Non-pigmented ciliary epithelial cell (primary cell): ENCODE data around the gene ING1.
"Not testable (repeated sequence)": the region's sequence is repeated elsewhere in the genome, so short reads cannot be mapped to it uniquely, and the experiment has no call there.

Experiments
- DNase-seq: peaks from one replicate; pipeline ENCODE4 v3.0.0-alpha.2; 2010; ENCODE audit warnings: low read depth

ING1 gene

DNA sequence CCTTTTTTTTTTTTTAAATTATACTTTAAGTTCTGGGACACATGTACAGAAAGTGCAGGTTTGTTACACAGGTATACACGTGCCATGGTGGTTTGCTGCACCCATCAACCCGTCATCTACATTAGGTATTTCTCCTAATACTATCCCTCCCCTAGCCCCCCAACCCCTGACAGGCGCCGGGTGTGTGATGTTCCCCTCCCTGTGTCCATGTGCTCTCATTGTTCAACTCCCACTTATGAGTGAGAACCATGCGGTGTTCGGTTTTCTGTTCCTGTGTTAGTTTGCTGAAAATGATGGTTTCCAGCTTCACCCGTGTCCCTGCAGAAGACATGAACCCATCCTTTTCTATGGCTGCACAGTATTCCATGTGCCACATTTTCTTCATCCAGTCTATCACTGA is 17.7 kb upstream of the ING1 start:
- not testable (repeated sequence) for DNase-seq

DNA sequence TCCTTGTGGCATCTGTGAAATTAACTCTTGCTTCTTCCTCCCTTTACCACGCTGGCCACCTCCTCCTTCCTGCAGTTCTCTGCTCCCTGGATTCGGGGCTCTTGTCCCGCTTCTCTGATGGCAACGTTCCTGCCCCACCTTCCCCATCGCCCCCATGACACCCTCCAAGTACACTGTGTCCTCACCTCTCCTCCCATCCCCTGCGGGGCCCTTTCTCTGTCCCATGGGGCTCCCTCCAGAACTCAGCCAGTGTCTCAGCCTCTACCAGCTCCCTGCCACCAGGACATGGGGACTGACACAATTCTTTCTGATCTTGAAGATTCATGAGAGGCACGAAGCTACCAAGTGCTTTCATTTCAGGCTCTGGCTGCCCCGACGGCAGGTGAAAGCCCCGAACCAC is 16.7 kb upstream of the ING1 start:
- no peak for DNase-seq

DNA sequence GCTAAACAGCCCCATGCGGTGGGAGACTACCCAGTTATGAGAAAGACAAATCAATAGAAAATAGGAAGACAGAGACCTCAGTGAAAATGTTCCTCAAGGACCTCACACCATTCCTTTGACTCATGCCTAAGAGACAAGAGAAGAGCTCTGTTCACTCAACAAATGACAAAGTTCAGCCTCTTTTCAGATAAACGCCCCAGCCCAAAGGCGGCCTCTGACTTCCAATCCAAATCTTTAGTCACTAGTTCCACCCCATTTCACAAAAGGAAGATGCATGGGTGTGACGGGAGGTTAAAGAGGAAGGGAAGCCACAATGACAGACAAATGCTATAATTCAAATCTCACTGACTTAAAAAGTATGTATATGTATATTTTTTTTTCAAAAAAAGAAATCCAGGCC is 15.7 kb upstream of the ING1 start:
- no peak for DNase-seq

DNA sequence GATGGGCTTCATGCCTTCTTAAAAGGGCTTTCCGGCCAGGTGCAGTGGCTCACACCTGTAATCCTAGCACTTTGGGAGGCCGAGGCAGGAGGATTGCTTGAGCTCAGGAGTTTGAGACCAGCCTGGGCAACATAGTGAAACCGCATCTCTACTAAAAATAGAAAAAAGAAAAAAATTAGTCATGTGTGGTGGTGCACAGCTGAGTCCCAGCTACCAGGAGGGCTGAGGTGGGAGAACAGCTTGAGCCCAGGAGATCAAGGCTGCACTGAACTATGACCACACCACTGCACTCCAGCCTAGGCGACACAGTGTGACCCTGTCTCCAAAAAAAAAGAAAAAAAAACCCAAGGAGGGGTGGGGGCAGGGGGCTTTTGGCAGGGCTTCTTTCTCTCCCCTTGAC is 14.8 kb upstream of the ING1 start:
- DNase-seq = no peak

DNA sequence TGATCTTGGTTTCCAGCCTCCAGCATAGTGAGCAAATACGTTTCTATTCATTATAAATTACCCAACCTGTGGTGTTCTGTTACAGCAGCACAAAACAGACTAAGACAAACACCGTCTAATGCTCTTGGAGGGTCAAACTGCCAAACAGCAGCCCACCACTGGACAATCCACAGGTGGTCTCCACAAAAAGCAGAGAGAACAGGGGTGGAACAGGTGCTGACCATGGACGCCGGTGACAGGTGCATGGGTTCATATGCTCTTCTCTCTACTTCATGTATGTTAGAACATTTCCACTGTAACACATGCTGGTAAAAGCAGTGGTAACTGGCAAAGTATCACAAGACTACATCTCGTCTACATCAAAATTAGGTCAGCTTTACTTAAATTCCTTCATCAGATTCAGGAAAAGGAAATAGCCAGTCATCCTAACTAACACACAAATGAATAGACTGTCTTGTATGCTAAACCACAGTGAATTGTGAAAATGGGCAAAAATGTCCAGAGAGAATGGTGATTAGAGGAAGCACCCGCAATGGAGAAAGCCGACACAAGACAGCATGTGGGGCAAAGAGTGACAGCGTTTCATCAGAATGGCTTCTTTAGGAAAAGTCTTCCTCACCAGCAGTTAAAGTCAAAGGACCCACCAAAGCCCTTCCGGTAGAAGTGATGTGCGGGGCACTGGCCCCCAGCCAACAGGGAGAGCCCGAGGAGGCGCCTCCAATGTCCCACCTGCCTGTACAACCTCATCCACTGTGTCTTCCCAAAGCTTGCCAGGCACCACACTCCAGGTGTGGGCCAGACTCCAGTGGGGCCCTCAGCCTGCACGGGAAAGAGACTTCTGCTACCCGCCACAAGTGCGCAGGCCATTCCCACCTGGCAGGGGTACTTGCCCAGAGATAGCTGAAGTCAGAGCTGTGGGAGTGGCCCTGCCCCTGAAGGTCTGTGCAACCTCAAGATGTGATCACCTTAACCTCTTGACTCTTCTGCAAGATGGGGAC is 14.1 kb upstream of the ING1 start:
- no peak for DNase-seq

DNA sequence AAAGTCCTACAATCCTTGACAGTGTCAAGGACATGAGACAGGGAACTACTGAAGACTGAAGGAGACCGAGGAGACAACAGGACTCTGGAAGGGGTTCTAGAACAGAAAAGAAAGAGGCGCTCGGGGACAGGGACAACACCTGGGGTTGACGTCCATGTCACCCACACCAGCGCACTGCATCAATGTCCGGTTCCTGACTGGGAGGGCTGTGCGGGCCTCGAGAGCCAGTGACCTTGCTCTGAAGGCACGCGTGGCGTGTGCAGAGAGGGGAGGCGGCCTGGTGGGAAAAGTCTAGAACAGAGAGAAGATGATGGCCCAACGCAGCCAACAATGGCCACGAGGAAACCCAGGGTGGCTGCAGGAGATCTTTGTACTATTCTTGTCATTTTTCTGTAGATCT is 13.3 kb upstream of the ING1 start:
- no peak for DNase-seq

DNA sequence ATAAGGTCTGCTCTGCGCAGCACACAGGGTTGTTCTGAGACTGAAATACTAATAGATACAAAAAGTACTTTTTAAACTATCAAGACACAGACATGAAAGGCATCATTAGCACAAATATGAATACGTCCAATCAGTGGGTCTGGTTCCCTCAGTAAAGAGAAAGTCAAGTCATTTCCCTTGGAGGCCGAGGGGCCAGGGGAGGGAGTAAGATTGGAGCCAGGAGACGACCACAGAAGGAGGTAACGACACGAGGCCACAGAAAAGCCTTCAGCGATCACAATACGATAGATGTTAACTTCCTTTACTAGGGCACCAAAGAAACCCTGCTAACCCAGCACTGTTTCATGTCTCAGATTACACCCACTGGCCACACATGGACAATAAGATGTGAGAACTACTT is 12.9 kb upstream of the ING1 start:
- DNase-seq = no peak

DNA sequence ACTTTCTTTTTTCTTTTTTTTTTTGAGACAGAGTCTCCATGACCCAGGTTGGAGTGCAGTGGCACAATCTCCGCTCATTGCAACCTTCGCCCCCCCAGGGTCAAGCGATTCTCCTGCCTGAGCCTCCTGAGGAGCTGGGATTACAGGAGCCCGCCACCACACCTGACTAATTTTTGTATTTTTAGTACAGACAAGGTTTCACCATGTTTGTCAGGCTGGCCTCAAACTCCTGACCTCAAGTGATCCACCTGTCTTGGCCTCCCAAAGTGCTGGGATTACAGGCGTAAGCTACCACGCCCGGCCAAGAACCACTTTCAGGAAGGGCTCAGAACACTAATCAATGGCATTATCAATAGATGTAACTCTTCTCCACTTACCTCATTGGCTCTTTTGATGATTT is 12.4 kb upstream of the ING1 start:
- DNase-seq = not testable (repeated sequence)

DNA sequence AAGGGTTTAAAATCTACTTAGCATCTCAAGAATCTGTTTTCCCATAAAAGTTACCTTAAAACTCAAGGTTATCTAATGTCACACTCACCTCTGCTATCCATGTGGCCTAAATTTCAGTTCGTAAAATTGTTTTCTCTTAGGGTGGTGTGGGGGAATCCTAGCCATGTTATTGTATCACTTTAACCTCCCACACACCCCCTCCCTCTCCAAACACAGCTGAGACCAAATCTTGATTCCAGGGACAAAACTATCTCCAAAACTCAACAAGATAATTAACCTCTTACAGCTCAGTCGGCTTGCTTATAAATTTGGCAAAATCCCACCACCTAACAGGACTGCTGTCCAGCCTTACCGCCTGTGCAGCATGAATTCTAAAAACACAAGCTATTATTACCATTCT is 11.4 kb upstream of the ING1 start:
- DNase-seq = no peak

DNA sequence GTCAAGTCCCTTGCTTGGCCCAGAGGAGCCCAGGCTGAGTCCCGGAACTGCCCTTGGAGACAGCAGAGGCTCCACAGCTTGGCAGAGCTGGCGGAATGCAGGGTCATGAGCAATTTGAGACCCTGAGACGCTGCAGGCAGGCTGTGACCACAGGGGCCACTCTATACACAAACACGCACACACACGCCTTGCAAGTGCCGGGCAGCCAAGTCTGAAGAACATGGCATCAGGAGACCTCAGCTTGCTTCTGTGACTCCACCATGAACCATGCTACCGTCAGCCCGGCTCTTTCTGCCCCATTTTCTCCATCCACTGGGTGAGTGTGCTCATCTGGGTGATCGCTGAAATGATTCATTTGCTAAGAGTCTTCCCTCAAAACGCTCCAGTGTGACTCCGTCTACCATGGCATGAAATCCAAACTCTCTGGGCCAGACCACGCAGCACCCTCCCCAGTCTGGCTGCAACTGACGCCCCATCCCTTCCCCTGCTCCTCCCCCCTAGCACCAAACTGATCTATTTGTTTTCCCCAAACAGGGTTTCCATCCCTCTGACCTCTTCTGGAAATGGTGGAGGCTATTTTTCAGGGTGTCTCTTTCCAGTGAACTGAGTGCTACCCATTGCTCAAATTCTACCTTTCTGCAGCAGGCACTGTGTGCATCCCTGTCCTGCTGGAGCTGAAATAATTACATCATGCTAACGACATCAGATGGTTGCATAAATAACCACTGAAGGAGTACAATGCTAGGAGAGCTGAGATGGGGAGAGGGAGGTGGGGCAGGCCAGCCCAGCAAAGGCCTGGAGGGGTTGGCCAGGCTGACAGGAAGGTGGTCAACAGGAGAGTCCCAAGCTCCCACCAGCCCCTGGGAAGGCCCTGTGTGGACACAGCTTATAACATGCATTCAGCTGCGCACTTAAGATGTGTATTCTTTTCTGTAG is 10.6 kb upstream of the ING1 start:
- no peak for DNase-seq

DNA sequence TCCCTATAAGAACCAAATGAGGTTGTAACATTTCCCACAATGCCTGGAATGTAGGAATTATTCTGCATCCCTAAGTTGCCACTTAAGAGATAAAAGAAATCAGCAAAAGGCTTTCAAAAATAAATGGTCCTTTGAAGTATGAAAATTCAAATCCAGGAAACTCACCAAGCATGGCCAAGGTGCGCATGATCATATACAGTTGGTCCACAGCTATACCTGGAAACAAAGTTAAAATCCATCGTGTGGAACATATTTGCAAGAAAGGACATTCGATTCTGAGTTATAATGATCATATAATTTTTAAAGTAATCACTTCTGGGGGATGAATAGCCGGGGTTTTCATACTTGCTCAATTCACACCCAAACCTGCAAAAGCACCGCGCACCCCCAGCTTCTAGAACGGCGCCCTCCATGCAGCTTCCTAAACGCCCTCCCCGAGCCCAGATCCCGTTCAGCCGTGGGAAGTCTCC is 8.1 kb upstream of the ING1 start:
- no peak for DNase-seq

DNA sequence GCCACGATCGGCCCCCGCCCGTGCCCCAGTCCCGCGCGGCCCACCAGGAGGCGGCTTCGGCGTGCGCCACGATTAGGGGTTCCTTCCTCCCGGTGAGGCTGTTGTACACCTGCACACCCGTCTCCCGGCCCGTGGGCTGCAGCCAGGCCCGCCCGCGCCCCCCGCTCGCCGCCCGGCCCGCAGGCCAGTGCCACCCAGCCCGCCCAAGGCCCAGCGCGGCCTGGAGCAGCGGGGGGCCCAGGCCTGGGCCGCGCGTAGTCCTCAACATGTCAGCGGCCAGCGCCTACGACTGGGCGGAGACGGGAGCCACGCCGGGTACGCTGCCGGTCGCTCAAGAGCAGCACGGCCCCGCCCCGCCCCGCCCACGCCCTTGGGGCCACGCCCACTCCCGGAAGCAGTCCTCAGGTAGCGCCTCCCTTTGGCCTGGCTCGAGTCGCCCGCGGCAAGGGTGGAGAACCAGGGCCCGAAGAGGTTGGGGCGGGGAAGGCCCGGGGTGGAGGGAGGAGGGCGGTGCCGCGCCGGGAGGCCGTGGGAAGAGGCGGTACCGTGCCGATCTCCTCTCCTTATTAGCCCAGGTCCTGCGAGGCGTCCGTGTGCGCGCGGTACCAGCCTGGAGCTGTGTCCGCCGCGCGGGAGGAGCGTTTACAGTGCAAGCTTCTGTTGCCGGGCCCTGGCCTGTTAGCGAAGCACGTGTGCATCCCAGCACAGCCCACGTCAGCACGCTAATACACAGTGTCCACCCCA is 7.5 kb upstream of the ING1 start, which contains the start of gene CARS2:
CARS2 (minus strand) TSS at position 291 of the 744 bp plus-strand sequence; CDS start at position 268, 23 bp downstream.
- no peak for DNase-seq

DNA sequence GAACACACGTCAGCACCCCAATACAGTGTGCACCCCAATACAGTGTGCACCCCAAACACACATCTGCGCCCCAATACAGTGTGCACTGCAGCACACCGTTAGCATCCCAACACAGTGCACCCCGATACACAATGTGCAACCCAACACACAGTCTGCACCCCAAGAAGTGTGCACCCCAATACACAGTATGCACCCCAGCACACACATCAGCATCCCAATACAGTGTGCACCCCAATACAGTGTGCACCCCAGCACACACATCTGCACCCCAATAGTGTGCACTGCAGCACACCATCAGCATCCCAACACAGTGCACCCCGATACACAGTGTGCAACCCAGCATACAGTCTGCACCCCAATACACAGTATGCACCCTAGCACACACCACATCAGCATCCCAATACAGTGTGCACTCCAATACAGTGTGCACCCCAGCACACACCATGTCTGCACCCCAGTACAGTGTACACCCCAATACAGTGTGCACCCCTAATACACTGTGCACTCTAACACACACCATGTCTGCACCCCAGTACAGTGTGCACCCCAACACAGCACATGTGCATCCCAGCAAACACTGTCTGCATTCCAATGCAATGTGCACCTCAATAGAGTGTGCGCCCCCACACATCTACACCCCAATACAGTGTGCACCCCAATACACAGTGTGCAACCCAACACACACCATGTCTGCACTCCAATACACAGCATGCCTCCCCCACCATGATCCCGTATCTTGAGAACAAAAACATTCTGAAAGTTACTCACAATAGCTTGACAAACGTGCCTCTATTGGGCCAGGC is 6.7 kb upstream of the ING1 start:
- no peak for DNase-seq

DNA sequence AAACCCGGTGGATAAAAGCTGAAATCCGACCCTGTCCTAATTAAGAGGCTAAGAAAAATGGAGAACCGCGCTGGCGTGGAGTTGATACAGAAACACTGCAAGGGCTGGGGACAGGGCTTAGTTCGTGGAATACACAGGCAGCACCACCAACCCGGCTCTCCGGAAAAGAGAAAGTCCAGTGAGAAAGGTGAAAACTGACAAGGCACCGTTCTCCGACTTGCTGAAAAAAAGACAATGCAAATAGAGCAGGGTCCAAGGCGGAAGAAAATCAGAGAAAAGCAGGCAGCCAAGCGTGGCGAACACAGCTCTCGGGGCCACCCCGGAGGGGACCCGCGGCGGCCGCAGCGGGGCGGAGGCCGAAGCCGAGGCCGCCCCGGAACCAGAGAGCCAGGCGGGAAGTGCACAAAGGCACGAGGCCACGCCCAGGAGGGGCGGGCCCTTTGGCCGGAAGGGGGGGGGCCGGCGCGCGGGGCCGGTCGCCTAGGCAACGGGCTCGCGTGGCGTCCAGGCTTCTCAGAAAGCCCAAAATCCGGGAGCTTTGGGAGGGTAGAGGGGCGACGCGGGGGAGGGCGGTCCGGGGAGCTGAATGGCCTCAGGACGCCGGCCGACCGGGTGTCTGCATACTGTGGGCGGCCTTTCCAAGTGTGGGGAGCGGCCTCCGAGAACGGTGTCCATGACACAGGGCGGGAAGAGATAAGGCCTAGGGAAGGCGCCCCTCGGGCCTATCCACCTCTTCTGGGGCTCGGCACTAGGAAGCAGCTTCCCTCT is 1.2 kb upstream of the ING1 start:
- DNase-seq = no peak

DNA sequence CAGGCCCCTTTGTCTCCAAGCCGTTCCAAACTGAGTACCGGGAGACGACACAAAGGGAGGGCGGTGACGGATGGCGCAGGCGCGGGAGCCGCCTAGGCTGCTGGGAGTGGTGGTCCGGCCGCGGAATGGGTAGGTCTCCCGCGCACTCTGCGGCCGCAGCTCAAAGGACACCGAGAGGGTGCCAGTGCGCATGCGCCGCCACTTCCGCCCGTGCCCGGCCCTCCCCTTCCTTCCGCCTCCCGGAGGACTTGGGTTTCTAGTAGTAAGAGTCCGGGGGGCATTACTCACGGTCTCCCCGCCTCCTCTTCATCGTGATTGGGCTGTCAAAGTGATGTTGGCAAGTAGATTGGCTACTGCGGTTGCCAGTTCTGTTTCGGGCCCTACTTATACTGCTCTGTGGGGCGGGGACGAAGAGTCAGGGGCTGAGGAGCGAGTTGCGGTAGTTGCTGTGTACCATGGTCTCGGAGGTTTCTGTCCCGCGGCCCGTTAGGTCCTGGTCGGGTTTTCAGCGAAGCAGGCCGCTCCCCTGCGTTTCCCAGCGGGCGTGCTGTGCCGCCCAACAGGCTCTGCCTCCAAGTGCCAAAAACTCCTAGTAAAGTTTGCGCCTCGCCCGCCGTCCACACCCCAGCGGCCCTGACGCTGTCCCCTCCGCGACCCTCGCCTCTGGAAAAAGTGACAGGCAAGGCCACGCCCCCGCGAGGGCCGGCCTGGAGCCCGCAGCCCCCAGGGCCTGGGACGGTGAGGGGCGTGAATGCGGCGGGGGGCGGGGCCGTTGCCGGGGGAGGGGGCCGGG is 455 bp upstream of the ING1 start:
- peak; percentile 99 for DNase-seq

DNA sequence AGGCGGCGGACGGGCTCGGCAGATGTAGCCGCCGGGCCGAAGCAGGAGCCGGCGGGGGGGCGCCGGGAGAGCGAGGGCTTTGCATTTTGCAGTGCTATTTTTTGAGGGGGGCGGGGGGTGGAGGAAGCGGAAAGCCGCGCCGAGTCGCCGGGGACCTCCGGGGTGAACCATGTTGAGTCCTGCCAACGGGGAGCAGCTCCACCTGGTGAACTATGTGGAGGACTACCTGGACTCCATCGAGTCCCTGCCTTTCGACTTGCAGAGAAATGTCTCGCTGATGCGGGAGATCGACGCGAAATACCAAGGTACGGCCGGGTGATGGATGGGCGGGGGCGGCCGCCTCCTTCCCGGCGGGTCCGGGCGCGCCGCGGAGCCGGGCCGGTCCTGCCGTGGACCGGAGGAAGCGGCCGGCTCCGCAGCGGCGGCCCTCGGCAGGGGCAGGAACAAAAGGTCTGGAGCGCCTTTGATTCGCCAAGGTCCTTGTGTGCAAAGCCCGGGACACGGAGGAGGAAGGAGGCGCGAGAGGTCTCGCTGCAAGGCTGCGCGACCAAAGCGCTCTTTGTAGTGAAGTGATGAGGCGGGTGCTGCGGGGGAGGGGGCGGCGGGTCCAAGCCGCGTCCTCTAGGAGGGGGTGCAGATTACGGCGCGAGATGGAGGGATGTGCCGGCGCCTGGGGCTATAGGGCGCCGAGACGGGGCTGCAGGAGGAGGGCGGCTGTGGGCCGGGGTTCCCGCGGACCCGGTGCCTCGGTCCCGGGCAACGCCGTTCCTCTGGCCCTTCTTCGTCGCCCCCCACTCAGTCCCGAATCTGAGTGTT is 689 bp downstream of the ING1 start:
- DNase-seq = no peak

DNA sequence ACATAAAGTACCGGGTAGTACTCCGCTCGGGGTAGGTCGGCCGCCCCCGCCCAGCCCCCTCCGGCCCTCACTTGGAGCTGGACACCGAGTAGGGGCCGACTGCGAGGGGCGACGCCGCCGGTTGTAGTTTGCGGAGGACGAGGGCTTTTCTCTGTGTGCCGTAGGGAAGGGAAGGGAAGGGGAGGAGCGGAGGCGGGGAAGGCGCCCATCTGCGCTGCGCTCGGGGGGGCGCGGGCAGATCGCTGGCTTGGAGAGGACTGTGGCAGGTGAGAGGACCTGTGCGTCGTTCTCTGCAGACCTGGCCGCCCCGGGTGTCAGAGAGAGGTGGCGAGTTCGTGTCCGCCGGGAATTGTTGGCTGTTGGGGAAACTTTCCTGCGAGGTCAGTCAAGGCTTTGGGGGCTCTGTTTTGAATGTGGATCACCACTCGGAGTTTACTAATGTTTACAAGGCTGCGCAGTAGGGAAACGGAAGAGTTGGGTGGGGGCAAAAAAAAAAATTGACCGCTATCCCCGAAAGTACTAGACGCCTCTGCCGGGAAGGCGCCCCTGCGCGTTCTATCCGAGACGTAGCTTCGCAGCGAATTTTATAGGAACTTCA is 1.4 kb downstream of the ING1 start:
- DNase-seq = no peak
